Measurements from ENCODE around the gene SCGB1C1.
"Not testable (repeated sequence)": the region's sequence is repeated elsewhere in the genome, so short reads cannot be mapped to it uniquely, and the experiment has no call there.

Gene SCGB1C1

GRCh38 chr11:225734-226453 lies 33.0 kb downstream of the SCGB1C1 start:
- no peaks in the 10 kb centered on the region for H3K9me3 ChIP-seq (ENCODE audit: control insufficient read depth, low read length)
- H3K4me3 ChIP-seq (ENCODE audit: low read length): no peak overlapping the region
- no peak overlapping the region for H3K9ac ChIP-seq (ENCODE audit: low read length)
- no peaks in the 10 kb centered on the region for H3K4me1 ChIP-seq (ENCODE audit: control insufficient read depth, insufficient read depth, low read length)
- no peaks in the 10 kb centered on the region for H3K36me3 ChIP-seq (ENCODE audit: control insufficient read depth, insufficient read depth, low read length)
- no peaks in the 10 kb centered on the region for H3K27me3 ChIP-seq (ENCODE audit: control insufficient read depth, insufficient read depth, low read length)

- no peaks in the 10 kb centered on the region for H3K4me1 ChIP-seq (ENCODE audit: control insufficient read depth, insufficient read depth, low read length)
- H3K36me3 ChIP-seq (ENCODE audit: control insufficient read depth, insufficient read depth, low read length): no peaks in the 10 kb centered on the region
- H3K9me3 ChIP-seq (ENCODE audit: control insufficient read depth, low read length): no peaks in the 10 kb centered on the region
- no peak overlapping the region for H3K9ac ChIP-seq (ENCODE audit: low read length)
- H3K27me3 ChIP-seq (ENCODE audit: control insufficient read depth, insufficient read depth, low read length): no peaks in the 10 kb centered on the region
- H3K4me3 ChIP-seq (ENCODE audit: low read length): no peak overlapping the region
These were observed 35.0 kb downstream of the SCGB1C1 start for GRCh38 chr11:227824-228379.

- H3K9ac ChIP-seq (ENCODE audit: low read length): no peak overlapping the region
- H3K4me1 ChIP-seq (ENCODE audit: control insufficient read depth, insufficient read depth, low read length): peaks cover 2% of the 10 kb centered on the region
- H3K27me3 ChIP-seq (ENCODE audit: control insufficient read depth, insufficient read depth, low read length): no peaks in the 10 kb centered on the region
- H3K36me3 ChIP-seq (ENCODE audit: control insufficient read depth, insufficient read depth, low read length): no peaks in the 10 kb centered on the region
- no peak overlapping the region for H3K4me3 ChIP-seq (ENCODE audit: low read length)
- no peaks in the 10 kb centered on the region for H3K9me3 ChIP-seq (ENCODE audit: control insufficient read depth, low read length)
These were observed 37.6 kb downstream of the SCGB1C1 start for GRCh38 chr11:230431-230830.

- Histone ChIP-seq H3K4me1 (ENCODE audit: control insufficient read depth, insufficient read depth, low read length) (peaks cover 11% of the 10 kb centered on the region), H3K36me3 (ENCODE audit: control insufficient read depth, insufficient read depth, low read length) (no peaks in the 10 kb centered on the region), H3K27me3 (ENCODE audit: control insufficient read depth, insufficient read depth, low read length) (no peaks in the 10 kb centered on the region), H3K4me3 (ENCODE audit: low read length) (no peak overlapping the region), H3K9ac (ENCODE audit: low read length) (no peak overlapping the region), H3K9me3 (ENCODE audit: control insufficient read depth, low read length) (no peaks in the 10 kb centered on the region)
These were observed 40.1 kb downstream of the SCGB1C1 start for GRCh38 chr11:232783-233565.

DNA sequence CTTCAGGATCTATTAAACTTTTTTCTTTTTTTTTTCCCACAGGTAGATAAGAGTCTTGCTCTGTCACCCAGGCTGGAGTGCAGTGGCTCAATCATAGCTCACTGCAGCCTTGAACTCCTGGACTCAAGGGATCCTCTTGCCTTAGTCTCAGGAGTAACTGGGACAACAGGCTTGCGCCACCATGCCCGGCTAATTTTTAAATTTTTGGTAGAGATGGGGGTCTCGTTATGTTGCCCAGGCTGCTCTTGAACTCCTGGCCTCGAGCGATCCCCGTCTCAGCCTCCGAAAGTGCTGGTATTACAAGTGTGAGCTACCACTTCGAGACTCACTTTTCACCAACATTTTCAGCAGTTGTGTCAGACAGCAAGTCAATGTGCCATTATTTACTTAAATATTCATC lies 42.3 kb downstream of the SCGB1C1 start:
- H3K9ac ChIP-seq (ENCODE audit: low read length): peak overlapping the region; percentile 50
- peak overlapping the region; percentile 11 for H3K4me3 ChIP-seq (ENCODE audit: low read length)
- H3K9me3 ChIP-seq (ENCODE audit: control insufficient read depth, low read length): no peaks in the 10 kb centered on the region
- peaks cover 14% of the 10 kb centered on the region for H3K4me1 ChIP-seq (ENCODE audit: control insufficient read depth, insufficient read depth, low read length)
- H3K36me3 ChIP-seq (ENCODE audit: control insufficient read depth, insufficient read depth, low read length): no peaks in the 10 kb centered on the region
- no peaks in the 10 kb centered on the region for H3K27me3 ChIP-seq (ENCODE audit: control insufficient read depth, insufficient read depth, low read length)

DNA sequence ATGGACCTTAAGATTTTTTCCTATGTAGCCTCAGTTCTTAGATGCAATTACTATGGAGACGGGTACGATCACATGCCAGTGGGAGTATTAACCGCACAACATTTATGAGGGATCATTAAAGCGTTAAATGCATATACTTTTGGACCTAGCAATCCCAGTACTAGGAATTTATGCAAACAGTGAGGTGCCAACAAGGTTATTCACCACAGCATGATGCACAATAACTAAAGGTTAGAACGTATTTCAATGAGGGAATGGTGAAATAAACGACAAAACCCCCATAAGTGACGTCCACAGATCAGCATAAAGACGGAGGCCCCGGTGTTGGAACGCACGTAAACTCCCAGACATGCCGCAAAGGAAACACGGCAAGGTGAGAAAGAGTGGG lies 42.7 kb downstream of the SCGB1C1 start:
- H3K4me3 ChIP-seq (ENCODE audit: low read length): peak overlapping the region; percentile 11
- no peaks in the 10 kb centered on the region for H3K9me3 ChIP-seq (ENCODE audit: control insufficient read depth, low read length)
- no peaks in the 10 kb centered on the region for H3K27me3 ChIP-seq (ENCODE audit: control insufficient read depth, insufficient read depth, low read length)
- peaks cover 14% of the 10 kb centered on the region for H3K4me1 ChIP-seq (ENCODE audit: control insufficient read depth, insufficient read depth, low read length)
- H3K9ac ChIP-seq (ENCODE audit: low read length): peak overlapping the region; percentile 50
- H3K36me3 ChIP-seq (ENCODE audit: control insufficient read depth, insufficient read depth, low read length): no peaks in the 10 kb centered on the region

DNA sequence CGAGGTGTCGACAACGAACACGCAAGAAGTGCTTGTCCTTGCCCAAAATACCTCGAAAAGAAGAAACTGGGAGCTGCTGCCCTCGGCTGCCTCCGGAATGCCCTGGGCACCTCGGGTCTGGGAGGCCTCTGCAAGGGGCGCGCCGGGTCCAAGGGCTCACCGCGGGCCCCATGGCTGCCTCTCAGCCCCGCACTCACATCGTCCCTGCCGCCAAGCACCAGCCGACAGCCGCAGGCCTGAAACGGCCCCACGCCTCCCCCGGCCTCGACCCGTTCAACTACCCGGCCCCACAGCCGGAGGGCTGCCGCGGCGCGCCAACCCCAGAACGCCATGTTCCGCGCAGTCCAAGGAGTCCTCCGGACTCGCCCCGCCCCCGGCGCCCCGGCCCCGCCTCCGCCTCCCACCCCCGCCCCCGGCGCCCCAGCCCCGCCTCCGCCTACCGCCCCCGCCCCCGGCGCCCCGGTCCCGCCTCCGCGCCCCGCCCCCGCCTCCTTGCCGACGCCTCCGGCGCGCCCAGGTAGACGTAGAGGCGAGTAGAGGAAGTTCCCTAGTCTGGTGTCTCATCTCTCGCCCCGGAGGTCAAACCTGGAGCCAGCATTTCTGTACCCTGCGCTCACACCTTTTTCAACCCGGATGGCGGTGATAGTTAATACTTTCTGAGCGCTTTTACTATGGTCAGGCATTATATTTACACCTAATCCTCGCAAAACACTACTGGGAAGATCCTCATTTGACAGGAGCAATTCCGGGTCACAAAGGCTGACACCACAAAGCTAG lies 43.3 kb downstream of the SCGB1C1 start, which contains the start of gene SIRT3:
TSS of gene SIRT3 (minus strand) at position 346 of the 777 bp plus-strand sequence. CDS start at position 332, 14 bp downstream.
- H3K9me3 ChIP-seq (ENCODE audit: control insufficient read depth, low read length): no peaks in the 10 kb centered on the region
- peak within 1 kb of the TSS; percentile 79 for H3K9ac ChIP-seq (ENCODE audit: low read length)
- no peaks in the 10 kb centered on the region for H3K27me3 ChIP-seq (ENCODE audit: control insufficient read depth, insufficient read depth, low read length)
- peak within 1 kb of the TSS; percentile 100 for H3K4me3 ChIP-seq (ENCODE audit: low read length)
- H3K36me3 ChIP-seq (ENCODE audit: control insufficient read depth, insufficient read depth, low read length): no peaks in the 10 kb centered on the region
- H3K4me1 ChIP-seq (ENCODE audit: control insufficient read depth, insufficient read depth, low read length): peaks cover 14% of the 10 kb centered on the region

GRCh38 chr11:236774-237767 lies 44.2 kb downstream of the SCGB1C1 start, which contains the start of gene PSMD13:
Gene PSMD13, plus strand, starts transcription at chr11:236976. Its CDS starts 74 bp downstream, at chr11:237050.
- Histone ChIP-seq H3K27me3 (ENCODE audit: control insufficient read depth, insufficient read depth, low read length) (no peaks in the 10 kb centered on the region), H3K9ac (ENCODE audit: low read length) (peak within 1 kb of the TSS; percentile 79), H3K9me3 (ENCODE audit: control insufficient read depth, low read length) (no peaks in the 10 kb centered on the region), H3K36me3 (ENCODE audit: control insufficient read depth, insufficient read depth, low read length) (no peaks in the 10 kb centered on the region), H3K4me1 (ENCODE audit: control insufficient read depth, insufficient read depth, low read length) (peaks cover 14% of the 10 kb centered on the region), H3K4me3 (ENCODE audit: low read length) (peak within 1 kb of the TSS; percentile 100)

GRCh38 chr11:238346-238745 lies 45.5 kb downstream of the SCGB1C1 start:
- H3K4me3 ChIP-seq (ENCODE audit: low read length); H3K9me3 ChIP-seq (ENCODE audit: control insufficient read depth, low read length); H3K9ac ChIP-seq (ENCODE audit: low read length); H3K27me3 ChIP-seq (ENCODE audit: control insufficient read depth, insufficient read depth, low read length); H3K36me3 ChIP-seq (ENCODE audit: control insufficient read depth, insufficient read depth, low read length): not testable (repeated sequence)
- peaks cover 14% of the 10 kb centered on the region for H3K4me1 ChIP-seq (ENCODE audit: control insufficient read depth, insufficient read depth, low read length)

DNA sequence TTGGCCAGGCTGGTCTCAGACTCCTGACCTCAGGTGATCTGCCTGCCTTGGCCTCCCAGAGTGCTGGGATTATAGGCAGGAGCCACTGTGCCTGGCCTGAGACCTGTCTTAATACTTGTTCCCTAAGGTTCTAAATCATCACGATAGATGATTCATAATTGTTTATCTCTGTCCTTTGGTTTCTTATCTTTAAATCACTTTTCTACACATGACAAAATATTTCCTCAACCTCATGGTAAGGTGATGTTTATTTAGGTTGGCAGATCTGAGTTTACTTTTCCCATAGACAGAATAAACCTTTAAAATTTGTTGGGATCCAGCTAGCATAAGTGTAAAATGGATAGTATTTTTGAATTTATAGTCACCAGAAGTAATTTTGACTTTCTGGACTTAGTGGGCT lies 47.4 kb downstream of the SCGB1C1 start:
- Histone ChIP-seq H3K27me3 (ENCODE audit: control insufficient read depth, insufficient read depth, low read length) (no peaks in the 10 kb centered on the region), H3K9ac (ENCODE audit: low read length) (no peak overlapping the region), H3K36me3 (ENCODE audit: control insufficient read depth, insufficient read depth, low read length) (no peaks in the 10 kb centered on the region), H3K4me3 (ENCODE audit: low read length) (no peak overlapping the region), H3K4me1 (ENCODE audit: control insufficient read depth, insufficient read depth, low read length) (peaks cover 13% of the 10 kb centered on the region), H3K9me3 (ENCODE audit: control insufficient read depth, low read length) (no peaks in the 10 kb centered on the region)

DNA sequence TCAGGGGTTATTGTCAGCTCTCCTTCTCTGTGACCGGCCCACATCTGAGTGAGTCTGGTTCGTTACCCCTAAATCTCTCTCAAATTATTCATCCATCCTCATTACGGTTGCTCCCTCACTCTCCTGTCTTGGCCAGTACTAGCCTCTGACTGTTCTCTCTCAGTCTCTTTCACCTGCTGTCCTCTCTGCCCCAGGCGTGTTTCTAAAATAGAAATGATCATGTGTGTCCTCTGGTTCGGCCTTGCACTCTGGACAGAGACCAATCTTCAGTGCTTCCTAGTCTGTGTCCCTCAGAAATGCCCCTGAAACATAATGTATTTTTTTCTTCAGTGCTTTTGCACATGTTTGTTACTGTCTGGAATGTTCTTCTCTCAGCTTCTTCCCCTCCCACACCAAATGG lies 48.8 kb downstream of the SCGB1C1 start:
- no peaks in the 10 kb centered on the region for H3K27me3 ChIP-seq (ENCODE audit: control insufficient read depth, insufficient read depth, low read length)

More for the DNA sequence above, 48.8 kb downstream of the SCGB1C1 start:
- H3K4me1 ChIP-seq (ENCODE audit: control insufficient read depth, insufficient read depth, low read length): peaks cover 10% of the 10 kb centered on the region
- H3K9me3 ChIP-seq (ENCODE audit: control insufficient read depth, low read length): no peaks in the 10 kb centered on the region
- H3K4me3 ChIP-seq (ENCODE audit: low read length): no peak overlapping the region
- peaks cover 4% of the 10 kb centered on the region for H3K36me3 ChIP-seq (ENCODE audit: control insufficient read depth, insufficient read depth, low read length)
- H3K9ac ChIP-seq (ENCODE audit: low read length): no peak overlapping the region
